Mucosa of descending colon (tissue), 3 donors: Measurements from ENCODE around the gene OR5A1. TPM values are rescaled to one million over a fixed set of nuclear protein-coding genes. Genes with fewer than 3 reads are reported as not detected.
A peak's percentile ranks its signal among the peaks of the same experiment; 100 is the strongest.

Experiments used
- ATAC-seq: fragments of 200-7000 bp; cut with Tn5 transposase; one replicate; pipeline ENCODE4 v1.9.1; 2020; ENCODE audit warnings: mild to moderate bottlenecking, moderate library complexity
- DNase-seq, 3 donors: peaks; one replicate each; pipeline ENCODE4 v3.0.0-alpha.2; 2020
- H3K36me3 ChIP-seq: fragments of 200-600 bp; one replicate; pipeline ENCODE4 v1.8.0; 2021; ENCODE audit warnings: low read depth, mild to moderate bottlenecking
- H3K4me1 ChIP-seq: fragments of 200-600 bp; one replicate; pipeline ENCODE4 v1.8.0; 2021; ENCODE audit warnings: low read depth, mild to moderate bottlenecking
- H3K4me3 ChIP-seq: fragments of 200-600 bp; one replicate; pipeline ENCODE4 v1.8.0; 2021; ENCODE audit warnings: mild to moderate bottlenecking
- H3K9me3 ChIP-seq: fragments of 200-600 bp; one replicate; pipeline ENCODE4 v1.8.0; 2021; ENCODE audit warnings: mild to moderate bottlenecking
- CTCF ChIP-seq: fragments of 200-600 bp; IDR thresholded peaks from one replicate; pipeline ENCODE4 v1.8.0; 2022; ENCODE audit warnings: antibody characterized with exemption, mild to moderate bottlenecking
- intact Hi-C, 2 donors: fragments of 100-400 bp; cut with DNase I in 1 of 2; cut with micrococcal nuclease in 1 of 2; formaldehyde crosslinking; loops; one replicate each; pipeline versions ENCODE4 v1.11.0 to v1.11.1; 2022; cut with DNase I, micrococcal nuclease
- total RNA-seq, 3 donors: library from RNA; stranded (reverse); fragmentation: NEBNext Ultra II Directional in 2 of 3; extraction: Animal tissue kit (Norgen Biotek cat#: 25700) in 2 of 3; gene quantifications; one replicate each; pipeline versions ENCODE4 v1.2.1 to v1.2.4, GENCODE V29; 2021 to 2023
- donor health status: DM: no; HTN: no; CAD: no; lungs with moderate emphysema.
- donor health status: DM: no; HTN: no; CAD: no.
- donor health status: DM: no; HTN: yes; CAD: no.

OR5A1 gene
- total RNA-seq, 3 donors from 2014 or later = not detected

DNA sequence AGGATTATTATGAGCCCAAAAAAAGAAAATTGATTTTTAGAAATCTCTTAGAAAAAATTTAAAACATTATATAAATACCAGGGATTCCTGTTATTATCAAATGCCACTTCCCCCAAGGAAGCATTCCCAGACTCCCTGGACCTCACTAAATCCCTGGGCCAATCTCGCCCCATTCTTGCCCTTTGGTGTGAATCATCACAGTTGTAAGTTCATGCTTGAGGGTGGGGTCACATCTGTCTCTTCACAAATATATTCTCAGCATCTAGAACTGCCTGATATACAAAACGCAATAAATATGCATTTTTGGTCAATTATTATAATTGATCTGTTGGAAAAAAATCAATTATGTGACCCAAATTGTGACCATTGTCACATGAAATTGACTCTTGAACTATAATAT, 12.2 kb downstream of the OR5A1 start:
- DNase-seq (no peak), ATAC-seq (no peak)
- Histone ChIP-seq H3K4me1 (no peaks in the 10 kb centered on the region), H3K36me3 (no peaks in the 10 kb centered on the region), H3K4me3 (no peak overlapping the region), H3K9me3 (no peaks in the 10 kb centered on the region)
- no peak for TF ChIP-seq CTCF
- intact Hi-C loops = no loop called here

GRCh38 chr11:59456661-59457060, 20.4 kb downstream of the OR5A1 start, which contains the start of gene OR4D6:
TSS of gene OR4D6 (plus strand) at chr11:59456961. CDS start at chr11:59456961, 0 bp downstream.
- no peaks in the 10 kb centered on the region for H3K4me1 ChIP-seq
- H3K4me3 ChIP-seq = no peak within 1 kb of the TSS
- no peaks in the 10 kb centered on the region for H3K9me3 ChIP-seq
- no peaks in the 10 kb centered on the region for H3K36me3 ChIP-seq
- no peak for DNase-seq
- intact Hi-C loops = no loop called here
- no peak for TF ChIP-seq CTCF
- no peak for ATAC-seq

DNA sequence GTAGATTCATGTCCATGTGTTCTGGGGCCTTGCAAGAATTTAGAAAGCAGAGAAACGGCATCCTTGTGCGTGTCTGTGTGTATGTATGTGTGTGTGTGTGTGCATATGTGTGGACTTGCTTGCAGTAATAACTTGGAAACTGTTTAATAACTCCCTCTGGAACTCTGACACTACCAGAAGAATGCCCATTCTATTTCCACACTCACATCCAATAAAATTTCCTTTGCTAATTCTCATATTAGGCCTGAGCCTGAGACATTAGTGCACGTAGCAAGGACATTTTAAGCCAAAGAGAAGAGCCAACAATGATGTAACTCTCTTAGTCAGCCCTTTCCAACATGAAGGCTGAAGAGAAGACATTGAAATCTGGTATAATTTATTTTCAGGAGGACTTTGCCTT, 23.6 kb downstream of the OR5A1 start:
- intact Hi-C loops = no loop called here
- H3K9me3 ChIP-seq = no peaks in the 10 kb centered on the region
- no peak for ATAC-seq
- no peaks in the 10 kb centered on the region for H3K4me1 ChIP-seq
- no peaks in the 10 kb centered on the region for H3K36me3 ChIP-seq
- DNase-seq = no peak
- TF ChIP-seq CTCF = no peak
- H3K4me3 ChIP-seq = no peak overlapping the region

DNA sequence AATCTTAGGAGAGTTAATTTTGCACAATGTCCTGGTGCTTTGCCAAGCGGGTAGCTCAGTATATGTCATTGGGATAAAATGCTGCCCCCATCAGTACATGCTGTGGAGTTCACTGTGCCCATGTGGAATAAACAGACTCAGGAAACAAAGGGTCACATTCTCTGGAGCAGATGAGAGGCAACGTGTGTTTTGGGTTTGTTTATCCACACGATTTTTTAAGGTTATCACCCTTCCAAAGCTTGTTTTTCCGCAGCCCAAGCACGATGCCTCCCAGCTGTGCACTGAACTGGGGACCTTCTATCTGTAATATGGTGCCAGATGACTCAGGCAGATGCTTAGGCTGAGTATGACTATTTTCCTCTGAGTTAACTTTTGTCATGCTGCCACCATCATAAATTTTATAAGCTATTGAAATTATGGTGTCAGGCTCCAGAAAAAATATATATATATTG, 26.9 kb downstream of the OR5A1 start:
- DNase-seq = peak in 1 of 3 donors; percentile 7
- no peak overlapping the region for H3K4me3 ChIP-seq
- peak; percentile 25 for ATAC-seq
- H3K36me3 ChIP-seq = no peaks in the 10 kb centered on the region
- no peak for TF ChIP-seq CTCF
- no peaks in the 10 kb centered on the region for H3K4me1 ChIP-seq
- intact Hi-C loops = no loop called here
- no peaks in the 10 kb centered on the region for H3K9me3 ChIP-seq

DNA sequence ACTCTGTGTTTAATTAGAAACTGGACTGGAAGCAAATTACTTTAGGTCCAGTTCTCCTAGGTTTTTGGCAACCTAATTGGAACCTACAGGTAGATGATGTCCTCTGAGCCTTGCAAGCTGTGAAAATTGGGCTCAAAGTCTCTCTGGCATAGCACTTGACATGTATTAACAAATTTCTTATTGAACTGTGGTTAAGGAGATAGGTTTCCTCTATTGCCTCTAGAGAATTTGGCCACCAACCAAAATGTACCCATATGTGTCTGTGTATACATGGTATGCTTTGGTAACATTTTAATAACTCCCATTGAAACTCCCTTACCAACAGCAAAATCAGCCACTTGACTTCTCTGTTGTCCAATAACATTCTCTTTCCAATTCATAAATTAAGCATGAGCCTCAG, 36.7 kb downstream of the OR5A1 start, which contains the start of gene OR4D10:
OR4D10 (plus strand) TSS at position 301 of the 400 bp plus-strand sequence. CDS start 4,115 bp downstream, outside the sequence.
- Histone ChIP-seq H3K9me3 (no peaks in the 10 kb centered on the region), H3K4me1 (no peaks in the 10 kb centered on the region), H3K36me3 (no peaks in the 10 kb centered on the region), H3K4me3 (no peak within 1 kb of the TSS)
- TF ChIP-seq CTCF = no peak
- ATAC-seq (no peak), DNase-seq (no peak)
- intact Hi-C loops = no loop called here

- no peak for ATAC-seq
- intact Hi-C loops = no loop called here
- TF ChIP-seq CTCF = no peak
Observed at GRCh38 chr11:59475176-59475575, 38.9 kb downstream of the OR5A1 start.

More at GRCh38 chr11:59475176-59475575, 38.9 kb downstream of the OR5A1 start:
- DNase-seq = no peak
- H3K4me3 ChIP-seq = no peak overlapping the region
- H3K4me1 ChIP-seq = no peaks in the 10 kb centered on the region
- no peaks in the 10 kb centered on the region for H3K36me3 ChIP-seq
- H3K9me3 ChIP-seq = no peaks in the 10 kb centered on the region
